Immature natural killer cell (primary cell): Measurements from ENCODE around the gene TMEFF1. TPM values are rescaled to one million over a fixed set of nuclear protein-coding genes. Genes with fewer than 3 reads are reported as not detected.

ENCODE experiments used
- polyA plus RNA-seq, 3 donors: library from polyadenylated mRNA; unstranded; fragments of 300-500 nt; fragmentation: Illumina TruSeq; gene quantifications; one replicate each; pipeline ENCODE4 v1.2.3, GENCODE V29; 2021

TMEFF1 gene
- polyA plus RNA-seq, 3 donors from 2014 or later: not detected

Other genes with a start within 250 kb of the TMEFF1 start
- gene TEX10, start 120.2 kb upstream of the TMEFF1 start, polyA plus RNA-seq: 10 to 100 TPM in 2 of 3 donors, 1 to 10 TPM in 1; 5.9 to 13.8 (median 11.3) TPM
- 10 to 100 TPM in 1 of 3 donors, 1 to 10 TPM in 2; 3.3 to 10.0 (median 6.6) TPM for gene MSANTD3, start 46.0 kb upstream of the TMEFF1 start, polyA plus RNA-seq
- gene CAVIN4, start 104.9 kb downstream of the TMEFF1 start, polyA plus RNA-seq: not detected